Hepatocyte (in vitro differentiated cells): ENCODE results near the gene STX7. TPM values are rescaled to one million over a fixed set of nuclear protein-coding genes. Genes with fewer than 3 reads are reported as not detected.

Experiments used
- DNase-seq: peaks from one replicate; pipeline ENCODE4 v3.0.0-alpha.2; 2016; ENCODE audit warnings: low spot score
- H2AFZ ChIP-seq: fragments of 200-600 bp; sonication (generic); 2 replicates; pipeline ENCODE4 v1.6.0; 2016; ENCODE audit warnings: antibody characterized with exemption, mild to moderate bottlenecking
- H3K27ac ChIP-seq: fragments of 200-600 bp; sonication (generic); 2 replicates; pipeline ENCODE4 v1.5.1; 2016; ENCODE audit warnings: mild to moderate bottlenecking
- H3K27me3 ChIP-seq: fragments of 200-600 bp; sonication (generic); 2 replicates; pipeline ENCODE4 v1.6.1; 2016
- H3K36me3 ChIP-seq: fragments of 200-600 bp; sonication (generic); replicated peaks from 2 replicates; pipeline ENCODE4 v1.5.1; 2016; ENCODE audit warnings: low read depth; ENCODE audit not compliant: insufficient read depth
- H3K4me1 ChIP-seq: fragments of 200-600 bp; sonication (generic); 2 replicates; pipeline ENCODE4 v1.5.1; 2016; ENCODE audit warnings: mild to moderate bottlenecking, moderate library complexity; ENCODE audit not compliant: insufficient read depth
- H3K4me2 ChIP-seq: fragments of 200-600 bp; sonication (generic); 2 replicates; pipeline ENCODE4 v1.6.0; 2016
- H3K4me3 ChIP-seq: fragments of 200-600 bp; sonication (generic); 2 replicates; pipeline ENCODE4 v1.5.1; 2016; ENCODE audit warnings: mild to moderate bottlenecking
- H3K79me2 ChIP-seq: fragments of 200-600 bp; sonication (generic); 2 replicates; pipeline ENCODE4 v1.6.0; 2017; ENCODE audit warnings: mild to moderate bottlenecking
- H3K9me2 ChIP-seq: fragments of 200-600 bp; sonication (generic); replicated peaks from 2 replicates; pipeline ENCODE4 v1.6.0; 2017; ENCODE audit warnings: mild to moderate bottlenecking; ENCODE audit not compliant: insufficient read depth
- H3K9me3 ChIP-seq: fragments of 200-600 bp; sonication (generic); 2 replicates; pipeline ENCODE4 v1.5.1; 2016; ENCODE audit warnings: low read depth, mild to moderate bottlenecking
- H4K20me1 ChIP-seq: fragments of 200-600 bp; sonication (generic); 2 replicates; pipeline ENCODE4 v1.6.0; 2016; ENCODE audit warnings: mild to moderate bottlenecking; ENCODE audit not compliant: insufficient read depth, poor library complexity, severe bottlenecking
- EZH2 ChIP-seq: fragments of 200-600 bp; sonication (generic); IDR thresholded peaks from 2 replicates; pipeline ENCODE4 v1.6.1; 2016; ENCODE audit warnings: antibody characterized with exemption, mild to moderate bottlenecking, borderline replicate concordance
- EZH2phosphoT487 ChIP-seq: fragments of 200-600 bp; sonication (generic); IDR thresholded peaks from one replicate; pipeline ENCODE4 v1.6.1; 2018; ENCODE audit warnings: antibody characterized with exemption, mild to moderate bottlenecking, low read depth, moderate library complexity; ENCODE audit not compliant: unreplicated experiment, severe bottlenecking
- WGBS: methylation state at CpG from one replicate; pipeline ENCODE4 v1.1.6; 2016; ENCODE audit warnings: low lambda C conversion rate; ENCODE audit errors: missing lambda C conversion rate; 5-methylcytosine and 5-hydroxymethylcytosine counted together
- polyA plus RNA-seq: library from polyadenylated mRNA; unstranded; fragments of >200 nt; fragmentation: Nextera tagmentation; extraction: Ambion mirVana; gene quantifications from 2 replicates; pipeline ENCODE4 v1.2.1, GENCODE V29; 2016
- total RNA-seq: library from RNA; depleted of rRNA; stranded (reverse); fragments of >200 nt; gene quantifications from 2 replicates; pipeline ENCODE4 v1.2.3, GENCODE V29; 2014
- TF ChIP-seq, protein P1 (sequence below): fragments of 200-600 bp; sonication (generic); IDR thresholded peaks from 2 replicates; pipeline ENCODE4 v1.5.1; 2016; ENCODE audit warnings: antibody characterized with exemption, mild to moderate bottlenecking; ENCODE audit not compliant: poor library complexity

The STX7 gene
- total and polyA plus RNA-seq, 2 experiments from 2014 or later: 38.4 to 39.3 TPM

GRCh38 chr6:132506461-132506860 is 6.5 kb downstream of the STX7 start:
- Histone ChIP-seq H3K9me3 (no peaks in the 10 kb centered on the region), H3K27me3 (no peaks in the 10 kb centered on the region), H3K79me2 (peaks cover 96% of the 10 kb centered on the region), H3K36me3 (peaks cover 4% of the 10 kb centered on the region), H2AFZ (no peak overlapping the region), H3K4me2 (no peak overlapping the region), H3K4me3 (no peak overlapping the region), H3K4me1 (peaks cover 20% of the 10 kb centered on the region), H3K9me2 (no peaks in the 10 kb centered on the region), H4K20me1 (peaks cover 39% of the 10 kb centered on the region), H3K27ac (peak overlapping the region; percentile 4)
- no peak for TF ChIP-seq EZH2
- no peak for TF ChIP-seq EZH2phosphoT487
- TF ChIP-seq, protein P1, sequence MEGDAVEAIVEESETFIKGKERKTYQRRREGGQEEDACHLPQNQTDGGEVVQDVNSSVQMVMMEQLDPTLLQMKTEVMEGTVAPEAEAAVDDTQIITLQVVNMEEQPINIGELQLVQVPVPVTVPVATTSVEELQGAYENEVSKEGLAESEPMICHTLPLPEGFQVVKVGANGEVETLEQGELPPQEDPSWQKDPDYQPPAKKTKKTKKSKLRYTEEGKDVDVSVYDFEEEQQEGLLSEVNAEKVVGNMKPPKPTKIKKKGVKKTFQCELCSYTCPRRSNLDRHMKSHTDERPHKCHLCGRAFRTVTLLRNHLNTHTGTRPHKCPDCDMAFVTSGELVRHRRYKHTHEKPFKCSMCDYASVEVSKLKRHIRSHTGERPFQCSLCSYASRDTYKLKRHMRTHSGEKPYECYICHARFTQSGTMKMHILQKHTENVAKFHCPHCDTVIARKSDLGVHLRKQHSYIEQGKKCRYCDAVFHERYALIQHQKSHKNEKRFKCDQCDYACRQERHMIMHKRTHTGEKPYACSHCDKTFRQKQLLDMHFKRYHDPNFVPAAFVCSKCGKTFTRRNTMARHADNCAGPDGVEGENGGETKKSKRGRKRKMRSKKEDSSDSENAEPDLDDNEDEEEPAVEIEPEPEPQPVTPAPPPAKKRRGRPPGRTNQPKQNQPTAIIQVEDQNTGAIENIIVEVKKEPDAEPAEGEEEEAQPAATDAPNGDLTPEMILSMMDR: no peak
- 75% methylated on average over 2 of the region's 2 CpGs for WGBS
- DNase-seq: no peak

DNA sequence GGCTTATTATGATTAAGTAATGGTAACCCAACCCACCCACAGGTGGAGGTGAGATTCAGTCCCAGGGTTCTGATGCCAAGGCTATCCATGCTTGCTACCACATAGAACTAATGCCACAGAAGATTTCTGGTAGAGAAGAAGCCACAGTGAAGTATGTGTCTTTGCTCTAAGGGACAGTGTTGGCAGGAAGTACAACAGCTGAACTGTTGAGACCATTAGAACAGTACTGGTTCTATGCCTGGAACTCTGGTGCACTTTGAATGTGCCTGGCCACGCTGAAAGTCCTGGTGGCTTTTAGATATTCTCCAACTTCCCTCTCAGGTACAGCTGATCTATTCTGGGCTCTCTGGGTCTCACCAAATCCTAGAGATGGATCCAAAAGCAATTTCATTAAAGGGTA is 7.8 kb downstream of the STX7 start:
- peaks cover 43% of the 10 kb centered on the region for H4K20me1 ChIP-seq
- peaks cover 4% of the 10 kb centered on the region for H3K36me3 ChIP-seq
- peaks cover 13% of the 10 kb centered on the region for H3K4me1 ChIP-seq
- TF ChIP-seq, protein P1: no peak
- TF ChIP-seq EZH2phosphoT487 (no peak), EZH2 (no peak)
- H2AFZ ChIP-seq: no peak overlapping the region
- H3K9me3 ChIP-seq: no peaks in the 10 kb centered on the region
- H3K9me2 ChIP-seq: no peaks in the 10 kb centered on the region
- DNase-seq: no peak
- WGBS: 91% methylated on average over 1 of the region's 1 CpG
- no peaks in the 10 kb centered on the region for H3K27me3 ChIP-seq
- H3K4me3 ChIP-seq: no peak overlapping the region
- no peak overlapping the region for H3K4me2 ChIP-seq
- H3K27ac ChIP-seq: no peak overlapping the region
- H3K79me2 ChIP-seq: peaks cover 96% of the 10 kb centered on the region

DNA sequence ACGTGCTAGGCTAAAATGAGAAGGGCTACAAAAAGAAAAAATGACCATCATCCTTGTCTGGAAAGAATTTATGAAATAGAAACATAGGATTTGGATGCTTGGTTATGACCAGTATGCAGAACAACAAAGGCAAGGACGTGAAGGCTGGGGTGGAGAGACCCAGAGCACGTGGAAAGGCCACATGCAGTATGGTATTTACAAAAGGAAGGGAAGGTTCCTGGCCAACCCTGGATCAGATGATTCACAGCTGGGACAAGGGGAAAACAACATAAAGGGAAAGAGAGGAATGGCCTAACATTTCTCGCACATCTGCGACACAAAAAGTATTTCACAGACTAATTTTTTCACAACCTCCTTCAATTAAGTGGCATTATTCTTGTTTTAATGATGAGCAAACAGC is 8.2 kb downstream of the STX7 start:
- Histone ChIP-seq H3K4me2 (no peak overlapping the region), H3K27ac (no peak overlapping the region), H3K27me3 (no peaks in the 10 kb centered on the region), H2AFZ (no peak overlapping the region), H3K4me3 (no peak overlapping the region), H3K9me2 (no peaks in the 10 kb centered on the region), H3K79me2 (peaks cover 96% of the 10 kb centered on the region), H3K4me1 (peaks cover 9% of the 10 kb centered on the region), H3K36me3 (peaks cover 4% of the 10 kb centered on the region), H4K20me1 (peaks cover 43% of the 10 kb centered on the region), H3K9me3 (no peaks in the 10 kb centered on the region)
- DNase-seq: no peak
- TF ChIP-seq EZH2 (no peak), EZH2phosphoT487 (no peak)
- TF ChIP-seq, protein P1: no peak
- WGBS: 83% methylated on average over 5 of the region's 5 CpGs

DNA sequence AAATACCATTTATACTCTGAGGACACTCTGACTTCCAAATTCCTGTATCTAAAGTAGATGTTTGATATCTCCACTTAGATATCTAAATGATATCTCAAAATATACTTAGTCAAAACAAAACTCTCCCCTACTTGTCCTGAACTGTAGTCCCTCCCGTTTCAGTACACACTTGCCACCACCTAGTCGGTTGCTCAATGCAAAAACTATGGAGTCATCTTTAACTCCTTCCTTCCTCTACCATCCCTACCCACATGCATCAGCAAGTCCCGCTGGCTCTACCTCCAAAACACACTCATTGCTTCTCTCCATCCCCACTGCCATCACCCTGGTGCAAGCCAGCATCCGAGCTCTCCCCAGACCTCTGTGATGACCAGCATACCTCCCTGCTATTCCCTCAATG is 13.2 kb downstream of the STX7 start:
- Histone ChIP-seq H3K4me1 (no peaks in the 10 kb centered on the region), H3K4me2 (no peak overlapping the region), H3K9me3 (no peaks in the 10 kb centered on the region), H3K4me3 (no peak overlapping the region), H3K27me3 (no peaks in the 10 kb centered on the region), H3K9me2 (no peaks in the 10 kb centered on the region), H4K20me1 (peaks cover 62% of the 10 kb centered on the region), H3K27ac (no peak overlapping the region), H2AFZ (no peak overlapping the region), H3K79me2 (peaks cover 95% of the 10 kb centered on the region), H3K36me3 (peaks cover 4% of the 10 kb centered on the region)
- WGBS: 74% methylated on average over 4 of the region's 4 CpGs
- DNase-seq: no peak
- TF ChIP-seq EZH2: no peak
- TF ChIP-seq, protein P1: no peak
- no peak for TF ChIP-seq EZH2phosphoT487
